CD4-positive, alpha-beta T cell treated with Interleukin-17A for 4 hours (primary cell): ENCODE data around the gene KIF12.
"Not testable (repeated sequence)": the region's sequence is repeated elsewhere in the genome, so short reads cannot be mapped to it uniquely, and the experiment has no call there.

ENCODE experiments used
- DNase-seq: peaks from one replicate; pipeline ENCODE4 v3.0.0-alpha.2; 2020; ENCODE audit warnings: mixed read lengths

KIF12 gene

GRCh38 chr9:114060711-114061110, 38.4 kb downstream of the KIF12 start:
- DNase-seq, result no peak

- DNase-seq, result no peak
Observed at GRCh38 chr9:114060070-114060469, 39.0 kb downstream of the KIF12 start.

- DNase-seq, result no peak
Observed at GRCh38 chr9:114059047-114059803, 39.9 kb downstream of the KIF12 start.

GRCh38 chr9:114058688-114059046, 40.4 kb downstream of the KIF12 start:
- DNase-seq, result no peak

- DNase-seq, result no peak
Observed at GRCh38 chr9:114057161-114057885, 41.8 kb downstream of the KIF12 start.

GRCh38 chr9:114056527-114056926, 42.6 kb downstream of the KIF12 start:
- DNase-seq, result no peak

- no peak for DNase-seq
Observed at GRCh38 chr9:114055894-114056293, 43.2 kb downstream of the KIF12 start.

GRCh38 chr9:114055061-114055460, 44.0 kb downstream of the KIF12 start:
- DNase-seq, result no peak

GRCh38 chr9:114054191-114054690, 44.9 kb downstream of the KIF12 start:
- no peak for DNase-seq

GRCh38 chr9:114053246-114054005, 45.7 kb downstream of the KIF12 start:
- no peak for DNase-seq

GRCh38 chr9:114051706-114052105, 47.4 kb downstream of the KIF12 start:
- DNase-seq, result no peak

GRCh38 chr9:114051281-114051680, 47.8 kb downstream of the KIF12 start:
- no peak for DNase-seq

- DNase-seq, result no peak
Observed at GRCh38 chr9:114050646-114051045, 48.4 kb downstream of the KIF12 start.

- DNase-seq, result no peak
Observed at GRCh38 chr9:114050226-114050568, 48.9 kb downstream of the KIF12 start.

GRCh38 chr9:114049441-114050225, 49.5 kb downstream of the KIF12 start:
- no peak for DNase-seq

- DNase-seq, result no peak
Observed at GRCh38 chr9:114048533-114049415, 50.3 kb downstream of the KIF12 start.

GRCh38 chr9:114047717-114048116, 51.4 kb downstream of the KIF12 start:
- no peak for DNase-seq

- DNase-seq, result no peak
Observed at GRCh38 chr9:114046875-114047274, 52.2 kb downstream of the KIF12 start.

- DNase-seq, result no peak
Observed at GRCh38 chr9:114046237-114046755, 52.8 kb downstream of the KIF12 start.

- DNase-seq, result not testable (repeated sequence)
Observed at GRCh38 chr9:114043660-114044059, 55.4 kb downstream of the KIF12 start.
